Measurements from ENCODE around the gene MBD5.

- TF ChIP-seq, protein P1, sequence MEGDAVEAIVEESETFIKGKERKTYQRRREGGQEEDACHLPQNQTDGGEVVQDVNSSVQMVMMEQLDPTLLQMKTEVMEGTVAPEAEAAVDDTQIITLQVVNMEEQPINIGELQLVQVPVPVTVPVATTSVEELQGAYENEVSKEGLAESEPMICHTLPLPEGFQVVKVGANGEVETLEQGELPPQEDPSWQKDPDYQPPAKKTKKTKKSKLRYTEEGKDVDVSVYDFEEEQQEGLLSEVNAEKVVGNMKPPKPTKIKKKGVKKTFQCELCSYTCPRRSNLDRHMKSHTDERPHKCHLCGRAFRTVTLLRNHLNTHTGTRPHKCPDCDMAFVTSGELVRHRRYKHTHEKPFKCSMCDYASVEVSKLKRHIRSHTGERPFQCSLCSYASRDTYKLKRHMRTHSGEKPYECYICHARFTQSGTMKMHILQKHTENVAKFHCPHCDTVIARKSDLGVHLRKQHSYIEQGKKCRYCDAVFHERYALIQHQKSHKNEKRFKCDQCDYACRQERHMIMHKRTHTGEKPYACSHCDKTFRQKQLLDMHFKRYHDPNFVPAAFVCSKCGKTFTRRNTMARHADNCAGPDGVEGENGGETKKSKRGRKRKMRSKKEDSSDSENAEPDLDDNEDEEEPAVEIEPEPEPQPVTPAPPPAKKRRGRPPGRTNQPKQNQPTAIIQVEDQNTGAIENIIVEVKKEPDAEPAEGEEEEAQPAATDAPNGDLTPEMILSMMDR (conservative IDR thresholded peaks at IDR 0.05 in 1 of 2, IDR thresholded peaks at IDR 0.05 in 1 of 2; ENCODE audit: extremely low read depth in 1 of 2, insufficient read depth in 1 of 2, low read depth in 1 of 2, low read length in 2 of 2) = no peak
- TF ChIP-seq EZH2 (IDR thresholded peaks at IDR 0.05; ENCODE audit: borderline replicate concordance, low read length) = no peak
Measured at GRCh38 chr2:148487439-148487838, 466.5 kb downstream of the MBD5 start.

Measured in mammary epithelial cell (primary cell).